ENCODE results near the gene NALCN. TPM values are rescaled to one million over a fixed set of nuclear protein-coding genes. Genes with fewer than 3 reads are reported as not detected.

The NALCN gene
- total RNA-seq, 1 donor from 2014 or later: 16.5 TPM

DNA sequence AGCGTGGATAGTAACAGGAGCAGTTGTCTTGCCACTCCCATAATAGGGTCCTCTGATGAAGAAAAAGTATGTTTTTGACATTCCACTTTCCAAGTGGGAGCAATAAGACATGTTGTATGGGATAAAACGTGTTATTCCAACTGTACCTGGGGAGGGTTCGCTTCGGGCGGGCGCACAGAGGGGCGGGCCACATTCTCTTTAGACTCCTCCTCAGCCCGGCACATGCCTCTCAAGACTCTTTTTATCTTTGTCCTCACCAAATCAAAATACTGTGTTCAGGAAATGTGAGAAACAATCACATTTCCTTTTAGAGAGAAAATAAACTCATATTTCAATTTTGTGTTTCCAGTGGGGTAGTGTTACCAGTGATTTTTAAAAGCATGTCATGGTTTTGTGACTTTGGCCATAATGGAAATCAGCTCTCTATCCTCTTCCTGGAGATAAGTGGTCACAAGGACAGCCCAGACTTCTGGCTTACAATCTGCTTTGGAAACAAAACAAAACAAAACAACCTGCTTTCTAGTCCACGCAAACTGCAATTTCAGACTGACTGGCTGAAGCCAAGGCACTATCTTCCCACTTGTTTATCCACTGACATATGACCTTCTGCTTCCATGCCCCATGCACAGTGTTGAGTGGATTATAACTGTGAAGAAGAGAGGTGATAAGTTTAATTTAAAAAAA is 276.1 kb downstream of the NALCN start:
- DNase-seq (ENCODE audit: low read depth in 2 of 2): peak; percentile 27 to 91

DNA sequence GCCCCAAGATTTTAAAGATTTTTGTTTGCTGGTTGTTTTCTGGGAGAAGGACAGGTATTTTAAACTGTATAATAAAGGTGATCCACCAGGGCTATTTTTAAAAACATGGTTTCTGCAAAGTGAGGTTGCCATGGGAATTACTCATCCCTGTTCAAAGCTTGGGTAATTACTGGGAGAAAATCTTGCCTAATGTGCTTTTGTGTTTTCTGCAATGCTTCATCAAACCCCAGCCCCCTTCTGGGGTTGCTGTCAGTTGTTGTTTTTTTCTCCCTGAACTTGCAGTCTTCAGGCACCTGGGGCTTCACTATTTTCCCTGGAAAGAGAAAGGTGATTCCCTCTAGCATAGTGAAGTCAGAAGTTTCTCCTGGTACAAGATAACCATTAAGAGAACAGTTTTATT is 277.2 kb downstream of the NALCN start:
- DNase-seq (ENCODE audit: low read depth in 2 of 2): peak in 1 of 2 donors; percentile 17

DNA sequence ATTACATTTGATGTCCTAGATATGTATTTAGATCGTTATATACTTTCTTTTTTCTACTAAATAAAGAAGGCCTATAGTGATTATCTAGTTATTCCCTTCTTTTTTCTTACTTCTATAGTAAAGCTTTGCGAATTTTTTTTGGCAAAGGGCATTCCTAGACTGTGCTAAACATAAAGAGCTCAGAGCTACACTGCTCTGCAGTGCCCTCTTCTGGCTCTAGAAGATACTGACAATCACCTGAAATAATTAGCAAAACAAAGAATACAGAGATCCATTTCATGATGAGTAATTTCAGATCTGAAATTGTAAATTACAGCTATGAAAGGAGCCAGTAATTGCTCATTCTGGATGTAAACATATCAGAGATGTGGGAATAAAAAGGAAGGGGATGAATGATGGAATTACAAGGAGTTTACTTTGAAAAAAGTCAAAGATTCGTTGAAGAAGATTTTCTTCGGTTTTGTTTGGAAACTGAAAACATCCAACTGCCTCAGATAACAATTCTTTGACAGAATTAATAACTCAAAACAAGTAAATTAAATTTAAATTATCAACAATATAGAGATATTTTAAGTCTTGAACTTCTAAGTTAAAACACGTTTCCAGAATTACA is 288.5 kb downstream of the NALCN start:
- DNase-seq (ENCODE audit: low read depth in 2 of 2): peak; percentile 52 to 66

DNA sequence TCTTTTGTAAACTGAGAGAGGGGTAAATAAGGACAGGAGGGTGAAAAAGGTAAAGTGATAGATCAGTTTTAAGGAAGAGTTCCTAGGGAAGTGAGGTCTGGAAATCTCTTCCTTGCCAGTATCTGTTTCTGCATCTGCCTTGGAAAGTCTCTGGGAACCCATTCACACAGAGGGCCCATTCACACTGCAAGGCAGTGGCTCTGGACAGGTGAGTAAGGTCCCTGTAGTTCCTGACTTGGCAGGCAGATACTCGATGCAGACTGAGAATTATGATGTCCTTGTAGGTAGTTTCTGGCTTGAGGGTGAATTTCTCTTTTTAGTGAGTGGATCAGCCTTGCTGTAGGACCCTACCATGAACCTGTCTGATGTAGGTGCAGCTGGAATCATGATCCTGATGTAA is 293.3 kb downstream of the NALCN start:
- no peak for DNase-seq (ENCODE audit: low read depth in 2 of 2)

DNA sequence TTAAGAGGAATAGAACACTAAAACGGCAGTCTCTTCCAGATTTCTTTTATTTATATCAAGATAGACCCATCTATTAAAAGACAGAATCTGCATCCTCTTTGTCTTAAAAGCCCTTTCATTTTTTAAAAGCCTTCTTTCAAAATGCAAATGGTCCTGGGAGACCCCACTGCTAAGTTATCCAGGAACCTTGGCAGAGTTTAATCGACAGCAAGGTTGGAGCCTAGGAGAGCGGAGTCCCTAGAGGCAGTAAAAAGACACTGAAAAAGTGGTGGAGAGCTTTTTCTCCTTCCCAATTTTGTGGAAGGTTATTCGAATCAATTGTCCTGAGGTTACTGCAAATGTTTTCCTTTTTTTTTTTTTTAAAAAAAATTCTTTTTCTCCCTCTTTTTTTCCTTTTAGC is 294.7 kb downstream of the NALCN start:
- DNase-seq (ENCODE audit: low read depth in 2 of 2): no peak

DNA sequence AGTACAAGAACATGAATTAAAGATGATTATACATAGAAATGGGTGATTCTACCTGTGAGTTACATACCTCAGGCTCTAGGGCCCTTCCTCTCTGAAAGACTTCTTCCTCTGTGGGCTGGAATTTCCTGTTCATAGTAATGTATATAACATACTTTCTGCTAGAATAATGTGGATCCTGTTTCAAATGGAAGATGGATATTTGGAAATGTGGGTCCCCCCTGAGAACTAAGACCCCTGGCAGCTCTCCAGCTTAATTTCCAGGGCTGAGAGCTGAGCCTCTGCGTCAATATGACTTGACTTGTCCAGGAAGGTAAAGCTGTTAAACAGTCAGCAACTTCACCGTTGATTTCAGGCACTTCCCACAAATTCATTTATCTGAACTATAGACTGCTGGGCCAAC is 296.3 kb downstream of the NALCN start:
- DNase-seq (ENCODE audit: low read depth in 2 of 2): no peak

DNA sequence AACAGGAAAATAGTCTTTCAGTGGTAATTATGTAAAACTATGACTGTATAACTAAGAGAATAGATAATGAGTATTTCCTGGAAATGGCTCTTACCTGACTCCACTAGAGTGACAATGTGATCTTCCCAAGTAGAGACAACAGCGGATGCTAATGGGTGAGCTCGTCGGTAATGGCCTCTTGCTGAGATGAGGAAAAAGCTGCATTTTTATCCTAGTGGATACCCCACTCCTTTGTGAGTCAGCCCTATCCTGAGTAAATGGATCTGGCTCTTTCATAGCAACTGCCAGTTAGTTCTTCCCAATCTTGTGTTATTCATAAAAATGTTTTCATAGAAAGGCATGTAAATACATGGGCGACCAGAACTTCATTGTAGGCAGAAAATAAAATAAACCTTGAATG is 299.5 kb downstream of the NALCN start:
- no peak for DNase-seq (ENCODE audit: low read depth in 2 of 2)

DNA sequence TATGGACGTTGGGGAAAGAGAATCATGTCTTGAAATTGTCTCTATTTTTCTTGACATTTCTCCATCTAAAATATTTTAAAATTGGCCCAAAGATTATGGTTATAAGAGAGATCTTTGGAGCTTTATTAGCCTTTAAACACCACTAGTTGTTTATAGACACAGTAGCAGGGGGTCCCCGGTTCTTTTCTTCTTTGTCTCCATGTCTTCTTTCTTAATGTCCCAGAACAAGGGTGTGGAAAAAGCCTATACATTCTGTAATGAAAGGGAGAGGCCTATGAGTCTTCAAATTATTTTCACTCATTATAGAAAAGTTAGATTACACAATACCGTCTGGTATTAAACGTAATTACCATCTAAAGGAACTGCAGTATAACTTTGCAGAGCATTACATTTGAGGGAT is 300.0 kb downstream of the NALCN start:
- DNase-seq (ENCODE audit: low read depth in 2 of 2): no peak

DNA sequence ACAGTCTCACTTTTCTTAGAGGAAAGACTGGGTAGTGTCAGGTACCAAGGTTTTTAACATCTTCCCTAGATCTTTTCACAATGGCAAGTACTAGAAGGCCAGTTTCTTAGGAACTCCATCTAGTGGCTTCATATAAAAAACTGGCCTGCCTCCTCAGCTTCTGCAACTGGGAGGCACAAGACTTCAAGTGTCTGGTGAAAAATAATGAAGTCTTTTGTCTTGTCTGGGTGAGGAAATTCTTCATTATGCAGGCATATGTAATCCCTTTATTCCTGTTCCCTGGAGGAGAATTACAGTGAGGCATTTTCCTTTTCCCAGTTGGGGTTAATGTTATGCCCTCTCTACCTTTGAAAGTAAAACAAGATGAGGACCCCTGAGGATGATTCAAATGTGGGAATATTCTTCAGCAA is 300.5 kb downstream of the NALCN start:
- DNase-seq (ENCODE audit: low read depth in 2 of 2): peak in 1 of 2 donors; percentile 2

DNA sequence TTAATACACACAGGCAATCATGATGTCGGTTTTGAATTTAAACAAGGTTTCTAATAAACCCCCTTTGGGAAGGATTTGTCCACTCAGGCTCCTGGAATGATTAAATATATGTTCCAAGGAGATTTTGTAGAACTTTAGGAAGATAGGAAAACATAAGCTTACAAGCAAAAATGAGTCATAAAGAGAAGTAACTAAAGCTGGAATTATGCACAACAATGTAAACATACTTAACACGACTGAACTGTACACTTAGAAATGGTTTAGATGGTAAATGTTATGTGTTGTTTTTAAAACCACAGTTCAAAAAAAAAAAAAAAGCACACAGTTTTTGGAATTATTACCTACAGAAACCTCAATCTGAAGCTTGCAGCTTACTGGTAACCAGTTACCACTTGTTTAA is 304.4 kb downstream of the NALCN start:
- DNase-seq (ENCODE audit: low read depth in 2 of 2): no peak

DNA sequence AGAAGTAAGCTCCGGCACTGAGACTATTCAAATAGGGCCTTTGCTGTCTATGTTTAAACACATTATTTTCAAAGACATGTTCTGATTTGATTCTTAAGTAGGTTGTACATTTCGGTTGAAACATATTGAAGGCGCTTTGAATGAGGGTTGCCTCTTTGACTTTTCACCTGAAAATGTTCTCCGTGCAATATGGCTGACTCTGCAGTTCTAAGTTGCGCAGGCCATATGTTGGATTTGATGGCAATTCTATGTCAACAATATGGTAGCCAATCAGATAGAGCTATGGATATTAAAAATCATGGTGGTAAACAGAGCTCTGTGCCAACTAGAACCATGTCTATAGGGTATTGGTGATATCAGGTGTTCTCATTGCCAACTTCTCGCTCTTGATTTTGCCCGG is 307.3 kb downstream of the NALCN start:
- DNase-seq (ENCODE audit: low read depth in 2 of 2): no peak

DNA sequence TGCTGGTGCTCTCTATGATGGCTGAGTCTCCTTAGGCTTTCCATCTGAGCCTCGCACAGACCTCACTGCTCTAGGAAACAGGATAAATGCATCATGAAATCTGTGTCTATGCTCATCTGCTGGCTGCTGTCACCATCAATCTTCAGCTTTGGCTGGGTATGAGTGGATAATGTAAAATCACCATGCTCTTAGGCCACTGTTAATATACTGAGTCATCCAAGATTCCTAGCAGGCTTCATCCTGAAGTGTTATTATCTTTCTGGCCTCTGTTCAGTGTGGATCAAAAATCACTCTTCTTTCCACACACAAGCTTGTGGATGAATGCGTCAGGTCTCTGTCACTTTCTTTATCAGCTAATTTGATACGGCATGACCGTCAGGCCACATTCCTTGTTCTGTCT is 317.4 kb downstream of the NALCN start:
- DNase-seq (ENCODE audit: low read depth in 2 of 2): no peak

DNA sequence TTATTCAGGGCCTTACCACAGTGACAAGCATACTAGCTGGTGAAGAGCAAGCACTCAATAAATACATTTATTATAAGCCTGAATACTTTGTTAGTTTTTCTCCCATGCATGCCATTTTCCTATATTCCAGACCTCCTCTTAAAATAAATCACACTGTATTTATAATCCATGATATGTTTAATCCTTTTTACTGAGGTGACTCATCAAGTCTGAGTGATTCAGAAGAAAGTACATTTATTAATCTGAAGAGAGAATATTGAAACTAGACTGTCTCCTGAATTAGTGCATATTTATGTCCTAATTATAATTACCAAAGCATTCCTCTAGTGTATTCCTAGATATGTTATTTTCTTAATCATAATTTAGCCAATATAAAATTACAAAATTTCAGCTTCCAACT is 323.3 kb downstream of the NALCN start:
- DNase-seq (ENCODE audit: low read depth in 2 of 2): no peak

DNA sequence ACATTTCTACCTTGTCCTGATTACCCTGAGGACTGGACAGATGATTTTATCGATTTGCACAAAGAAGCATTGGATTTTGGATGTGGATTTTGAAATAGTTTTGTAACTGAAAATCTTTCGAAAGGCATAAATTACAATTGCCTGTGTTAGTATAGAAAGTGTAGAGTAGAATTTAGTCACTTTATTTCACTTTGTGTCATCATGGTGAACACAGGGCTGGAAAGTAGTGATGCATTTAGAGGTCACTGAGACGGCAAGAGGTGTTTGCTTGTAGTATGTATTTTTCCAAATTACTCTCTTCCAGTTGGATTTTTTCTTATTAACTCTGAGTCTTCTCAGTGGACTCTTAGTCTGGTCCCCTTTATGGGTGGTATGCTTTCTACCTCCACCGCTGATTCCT is 326.0 kb downstream of the NALCN start:
- DNase-seq (ENCODE audit: low read depth in 2 of 2): no peak

DNA sequence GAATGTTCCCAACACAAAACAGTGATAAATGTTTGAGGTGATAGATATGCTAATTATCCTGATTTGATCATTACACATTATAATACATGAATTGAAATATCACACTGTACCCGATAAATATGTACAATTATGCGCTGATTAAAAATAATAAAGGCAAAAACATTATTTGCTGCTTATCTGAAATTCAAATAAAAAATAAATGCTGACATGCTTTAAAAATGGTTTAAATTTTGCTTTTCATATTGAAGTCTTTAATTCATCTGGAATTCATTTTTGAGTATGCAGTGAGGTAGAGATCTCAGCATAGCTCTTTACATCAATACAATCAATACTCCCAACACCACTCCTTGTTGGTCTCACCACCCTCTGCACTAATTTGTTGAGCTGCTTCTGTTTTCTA is 330.8 kb downstream of the NALCN start:
- no peak for DNase-seq (ENCODE audit: low read depth in 2 of 2)

DNA sequence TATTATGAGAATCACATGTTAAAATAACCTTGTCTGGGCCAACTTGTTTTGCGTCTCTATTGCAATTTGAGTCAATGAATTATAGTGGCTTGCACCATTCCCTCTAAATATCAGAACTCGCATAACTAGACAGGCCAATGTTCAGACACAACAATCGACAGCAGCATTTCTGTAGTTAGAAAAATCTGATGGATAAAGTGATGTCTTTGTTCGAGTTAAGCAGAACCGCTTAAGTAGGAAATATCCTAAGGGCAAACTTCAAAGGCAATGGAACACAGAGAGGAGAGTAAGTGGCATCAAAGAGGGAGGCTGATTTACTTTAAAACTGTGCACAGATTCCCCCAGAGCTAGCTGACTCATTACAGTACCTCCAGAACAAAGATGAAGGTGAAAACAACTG is 333.9 kb downstream of the NALCN start:
- no peak for DNase-seq (ENCODE audit: low read depth in 2 of 2)

DNA sequence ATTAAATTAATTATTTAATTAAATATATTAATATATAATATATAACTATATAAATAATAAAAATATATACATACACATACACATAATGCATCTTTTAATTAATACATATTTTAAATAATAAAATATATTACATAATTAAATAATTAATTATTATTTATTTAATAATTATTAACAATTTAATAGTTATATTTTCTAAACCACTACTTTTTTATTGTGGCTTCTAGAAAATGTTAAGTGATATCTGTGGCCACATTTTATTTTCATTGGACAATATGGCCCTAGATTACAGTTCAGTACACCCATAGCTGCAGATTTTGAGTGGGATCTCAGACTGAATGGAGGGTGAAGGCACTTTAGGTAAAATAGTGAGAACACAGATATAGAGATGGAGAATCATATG is 335.7 kb downstream of the NALCN start:
- DNase-seq (ENCODE audit: low read depth in 2 of 2): no peak

DNA sequence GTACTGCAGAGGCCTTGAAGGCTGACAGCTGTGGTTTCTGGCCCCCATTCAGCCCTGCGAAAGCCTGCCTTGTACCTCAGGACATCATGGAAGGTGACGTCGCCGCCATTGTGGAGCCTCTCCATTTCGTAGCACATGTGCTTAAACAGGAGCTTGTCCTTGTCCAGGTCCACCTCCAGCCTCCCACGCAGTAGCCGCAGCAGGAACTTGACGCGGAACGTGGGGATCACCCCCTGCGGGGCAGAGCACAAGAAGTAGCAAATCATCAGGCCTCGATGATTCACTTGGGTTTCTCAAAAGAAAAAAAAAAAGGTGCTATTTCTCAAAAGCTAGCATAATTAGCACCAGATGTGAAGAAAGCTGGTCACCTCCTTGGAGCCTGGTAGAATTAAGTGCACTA is 351.0 kb downstream of the NALCN start:
- DNase-seq (ENCODE audit: low read depth in 2 of 2): no peak

DNA sequence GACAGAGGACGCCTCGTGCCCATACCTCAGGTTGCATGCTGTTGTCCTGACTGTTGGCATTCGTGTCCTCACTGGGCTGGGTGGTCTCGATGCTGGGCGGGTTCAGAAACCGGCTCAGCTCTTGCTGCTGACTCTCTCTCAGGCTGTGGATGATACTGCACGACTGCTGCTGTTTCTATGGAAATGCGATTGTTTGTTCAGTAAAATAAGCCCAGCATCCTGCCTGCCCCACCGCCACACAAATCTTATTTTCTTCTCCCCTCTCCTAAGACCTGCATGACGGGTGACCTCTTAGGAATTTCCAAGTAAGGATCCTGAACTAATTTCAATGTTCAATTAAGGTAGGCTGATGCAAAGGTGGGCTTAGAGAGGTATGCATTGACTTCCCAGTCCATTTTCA is 356.5 kb downstream of the NALCN start:
- no peak for DNase-seq (ENCODE audit: low read depth in 2 of 2)

DNA sequence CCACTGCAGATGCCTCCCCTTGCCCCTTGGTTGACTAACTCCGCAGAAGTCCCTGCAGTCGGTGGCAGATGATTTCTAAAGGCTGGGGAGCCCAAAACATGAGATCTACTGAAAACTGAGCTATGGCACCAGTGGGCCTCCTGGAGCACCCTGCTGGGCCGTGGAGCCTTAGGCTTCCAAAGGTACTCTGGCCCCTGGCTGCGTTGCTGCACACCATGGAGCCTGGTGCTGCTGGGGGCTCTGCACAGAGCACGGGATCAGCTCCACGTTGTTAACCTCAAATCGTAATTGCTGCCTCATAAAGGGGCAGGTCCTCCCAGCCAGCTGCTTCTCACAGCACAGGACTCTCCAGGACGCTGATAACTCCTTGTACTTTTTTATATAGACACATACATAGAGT is 357.5 kb downstream of the NALCN start:
- DNase-seq (ENCODE audit: low read depth in 2 of 2): no peak

DNA sequence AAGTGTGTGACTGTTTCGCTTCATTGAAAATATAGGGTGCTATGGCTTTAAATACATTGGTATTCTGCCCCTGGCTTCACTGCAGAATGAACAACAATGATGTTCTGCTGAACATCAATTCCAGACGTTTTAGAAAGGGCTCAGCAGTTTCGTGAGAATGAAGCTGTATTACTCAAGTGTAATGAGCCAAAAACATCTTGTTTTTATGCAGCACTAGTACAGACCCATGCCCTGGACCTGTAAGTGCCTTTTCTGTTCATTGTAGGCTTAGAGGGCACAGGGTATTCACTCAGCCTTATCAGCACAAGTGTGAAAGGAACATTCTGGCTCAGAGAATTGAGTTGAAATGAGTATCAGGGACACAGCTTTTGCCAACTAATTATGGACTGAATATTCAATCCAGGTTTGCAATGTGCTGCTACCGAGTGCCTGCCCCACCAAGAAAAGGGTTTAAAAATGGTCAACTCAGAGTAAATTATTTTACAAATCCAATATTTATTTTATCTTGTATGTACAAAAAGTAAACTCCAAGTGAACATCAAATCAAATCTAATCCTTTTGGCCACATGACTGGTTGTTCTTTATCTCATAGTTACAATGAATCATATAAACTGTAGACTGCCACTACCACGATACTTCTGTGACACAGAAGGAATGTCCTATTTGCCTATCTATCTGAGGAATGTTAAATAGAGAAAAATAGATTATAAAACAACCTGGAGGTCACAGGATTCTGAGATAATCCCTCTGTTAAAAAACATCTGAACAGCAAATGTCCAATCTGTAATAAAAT is 362.8 kb downstream of the NALCN start:
- DNase-seq (ENCODE audit: low read depth in 2 of 2): no peak

DNA sequence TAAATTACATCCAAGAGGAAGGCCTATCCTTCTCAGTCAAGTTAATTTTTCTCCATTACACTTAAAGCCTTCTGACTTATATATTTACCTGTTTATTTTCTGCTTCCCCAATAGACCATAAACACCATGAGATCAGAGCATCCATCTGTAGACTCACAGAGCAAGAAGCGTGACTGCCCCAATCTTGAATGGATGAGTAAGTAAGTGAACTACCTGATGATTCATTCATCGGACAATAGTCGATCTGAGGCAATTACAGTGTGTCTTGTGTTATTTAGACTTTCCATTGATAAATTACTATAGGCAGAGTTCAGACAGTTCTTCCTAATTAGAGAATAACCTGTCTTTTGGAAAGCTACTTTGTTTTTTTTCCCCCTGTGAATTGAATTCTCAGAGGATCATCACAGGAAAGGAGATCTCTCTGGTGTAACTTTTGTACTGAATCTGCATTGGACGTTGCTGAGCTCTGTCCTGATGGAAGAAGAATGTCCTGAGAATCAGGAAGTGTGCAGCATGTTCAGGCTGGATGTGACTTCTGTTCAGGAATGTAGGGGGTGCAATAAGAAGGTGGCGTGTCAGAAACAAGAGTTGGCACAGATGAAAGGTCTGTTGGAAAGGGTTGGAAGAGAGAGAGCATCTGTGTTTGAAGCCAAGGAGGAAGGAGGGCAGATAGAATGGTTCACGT is 367.0 kb downstream of the NALCN start:
- DNase-seq (ENCODE audit: low read depth in 2 of 2): peak in 1 of 2 donors; percentile 1
